Heart right ventricle (tissue), 16 donors: ENCODE data around the gene PIANP. TPM values are rescaled to one million over a fixed set of nuclear protein-coding genes. Genes with fewer than 3 reads are reported as not detected.

Source experiments
- ATAC-seq, 8 donors: fragments of 200-7000 bp; cut with Tn5 transposase; one replicate each; pipeline ENCODE4 v1.9.1; 2020; ENCODE audit warnings: mild to moderate bottlenecking in 8 of 8, moderate library complexity in 8 of 8, moderate number of reproducible peaks in 1 of 8
- DNase-seq, 2 donors: peaks; one replicate each; pipeline ENCODE4 v3.0.0-alpha.2; 2020
- H3K27ac ChIP-seq, 10 donors: fragments of 200-600 bp; sonication (generic) in 2 of 10; one replicate each; pipeline versions ENCODE4 v1.5.0 to v1.8.0; 2020 to 2022; ENCODE audit warnings: mild to moderate bottlenecking in 3 of 10
- H3K27me3 ChIP-seq, 7 donors: fragments of 200-600 bp; one replicate each; pipeline ENCODE4 v1.8.0; 2021 to 2022; ENCODE audit warnings: mild to moderate bottlenecking in 2 of 7
- H3K36me3 ChIP-seq, 9 donors: fragments of 200-600 bp; sonication (generic) in 1 of 9; one replicate each; pipeline versions ENCODE4 v1.5.0 to v1.8.0; 2020 to 2022; ENCODE audit warnings: mild to moderate bottlenecking in 2 of 9
- H3K4me1 ChIP-seq, 9 donors: fragments of 200-600 bp; sonication (generic) in 1 of 9; one replicate each; pipeline versions ENCODE4 v1.5.0 to v1.8.0; 2020 to 2022; ENCODE audit warnings: mild to moderate bottlenecking in 4 of 9
- H3K4me3 ChIP-seq, 10 donors: fragments of 200-600 bp; sonication (generic) in 2 of 10; one replicate each; pipeline versions ENCODE4 v1.5.0 to v1.8.0; 2020 to 2022; ENCODE audit warnings: mild to moderate bottlenecking in 7 of 10, moderate library complexity in 2 of 10
- H3K9me3 ChIP-seq, 11 donors: fragments of 200-600 bp in 10 of 11; sonication (generic) in 2 of 11; one replicate each; pipeline versions ENCODE4 v1.5.0 to v1.8.0; 2013 to 2022; ENCODE audit warnings: mild to moderate bottlenecking in 2 of 11, control low read depth in 1 of 11, moderate library complexity in 1 of 11
- WGBS, 2 donors: extraction: QIAGEN DNeasy Blood & Tissue Kit; methylation state at CpG; one replicate each; pipeline ENCODE4 v1.1.7; 2013; ENCODE audit warnings: inconsistent platforms in 1 of 2; 5-methylcytosine and 5-hydroxymethylcytosine counted together
- intact Hi-C, 10 donors: fragments of 100-400 bp; cut with DNase I; formaldehyde crosslinking; loops; one replicate each; pipeline versions ENCODE4 v1.11.1 to v1.14.2; 2022
- polyA plus RNA-seq, 2 donors: library from polyadenylated mRNA; stranded (reverse); fragments of 200-250 nt; gene quantifications; one replicate each; pipeline ENCODE4 v1.2.3, GENCODE V29; 2013
- total RNA-seq, 10 donors: library from RNA; stranded (reverse); fragmentation: NEBNext Ultra II Directional in 3 of 10; extraction: Animal tissue kit (Norgen Biotek cat#: 25700) in 3 of 10; gene quantifications; one replicate each; pipeline versions ENCODE4 v1.2.1 to v1.2.4, GENCODE V29; 2021 to 2023
- TF ChIP-seq, protein P1 (sequence below), 9 donors: fragments of 200-600 bp; sonication (generic) in 2 of 9; IDR thresholded peaks; one replicate each; pipeline versions ENCODE4 v1.5.0 to v1.8.0; 2021 to 2022; ENCODE audit warnings: antibody characterized with exemption in 9 of 9, mild to moderate bottlenecking in 5 of 9, moderate library complexity in 1 of 9
- donor health status: Arrhythmogenic right ventricular cardiomyopathy.
- donor health status: ischemic (EF 13 %, LVEDD 7.1; RV severe dilation, severe dysfunction).
- donor health status: healthy with polysubstance abuse.
- donor health status: DM: no; HTN: yes; CAD: no.
- donor health status: DM: no; HTN: no; CAD: no.
- donor health status: ischemic (EF 25% LVEDD 6.9; RV normal size, moderate dysfunction).
- donor health status: ischemic (EF 25% LVEDD 5.7; RV mildly dilated, moderate dysfunction).
- donor health status: healthy.
- donor health status: DM: yes; HTN: yes; CAD: no.
- donor health status: Ischemic cardiomyopathy.
- donor health status: ischemic (EF 35%, LVEDD 5.7; RV mildly dilated, moderate dysfunction).
- donor health status: nonischemic (EF 11% LVEDD 7.7; RV severe dilation, severe dysfunction).
- donor health status: DM: yes; HTN: yes; CAD: no.
- donor health status: PGD.
- donor health status: ischemic (EF 29% LVEDD 5.4; RV normal size, mild dysfunction).
- donor health status: nonischemic (EF 23%, LVEDD 6.1; RV moderate dilation, normal function).

PIANP gene
- total and polyA plus RNA-seq, 12 donors: 0.12 to 0.58 (median 0.25) TPM; not detected in 6

DNA sequence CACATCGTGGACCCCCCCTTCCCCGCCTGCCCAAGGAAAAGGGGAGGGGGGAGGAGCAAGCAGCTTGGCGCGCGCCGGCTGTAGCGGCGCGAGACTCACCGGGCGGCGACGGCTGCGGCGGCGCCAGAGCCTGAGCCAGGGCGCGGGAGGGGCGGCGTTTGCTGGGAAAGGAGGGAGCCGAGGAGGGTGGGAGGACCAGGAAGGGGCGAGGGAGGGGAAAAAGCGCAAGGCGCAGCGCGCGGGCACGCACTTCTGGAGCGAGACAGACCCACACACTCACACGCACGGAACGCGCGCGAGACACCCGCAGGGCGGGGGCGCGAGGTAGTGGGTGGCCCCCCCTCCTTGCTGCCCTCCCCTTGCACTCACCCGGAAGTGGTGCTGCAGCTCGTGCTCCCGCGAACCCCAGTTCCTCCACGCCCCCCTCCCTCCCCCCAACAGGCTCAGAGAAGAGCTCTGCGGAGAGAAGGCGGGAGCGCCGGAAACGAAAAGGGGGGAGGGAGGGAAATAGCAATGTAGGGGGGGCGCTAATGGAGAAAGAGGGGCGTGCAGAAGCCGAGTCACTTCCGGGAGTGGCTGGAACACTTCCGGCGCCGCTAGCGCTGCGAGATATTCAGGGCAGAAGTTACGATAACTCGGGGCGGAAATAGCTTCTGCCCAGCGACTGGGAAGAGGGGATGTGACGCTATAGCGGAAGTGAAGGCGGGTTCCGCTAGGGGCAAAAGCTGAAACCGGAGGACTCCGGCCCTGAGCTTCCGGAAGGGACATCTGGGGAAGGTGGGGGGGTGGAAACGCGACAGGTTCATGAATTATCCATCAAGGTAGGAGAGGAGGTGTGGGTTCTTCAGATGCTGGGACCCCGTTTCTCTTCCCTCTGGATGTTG, 11.4 kb downstream of the PIANP start, which contains the start of gene ZNF384:
Gene ZNF384 (minus strand): TSS at position 377 of the 884 bp plus-strand sequence. CDS start 9,855 bp downstream, outside the sequence.
- intact Hi-C loops: loop anchor here in 8 of 10 donors (1.0 to 10.0 kb wide), 11 partner anchors 26 to 78 kb away; partner anchors contain the start of genes ING4 (in 6 of the 8), COPS7A (in 3 of the 8), MLF2 (in 3 of the 8) and PTMS (in 1 of the 8)
- ATAC-seq (peak; percentile 91 to 97 (median 96)), DNase-seq (peak; percentile 94 to 99)
- peaks cover 0 to 1% (median 0%) of the 10 kb centered on the region in 7 donors for H3K27me3 ChIP-seq
- peaks cover 3 to 55% (median 40%) of the 10 kb centered on the region in 9 donors for H3K4me1 ChIP-seq
- H3K9me3 ChIP-seq: no peaks in the 10 kb centered on the region
- WGBS, 2 donors: 1% methylated on average over 63 to 72 of the region's 72 CpGs
- H3K27ac ChIP-seq: peak within 1 kb of the TSS; percentile 95 to 100 (median 98)
- TF ChIP-seq, protein P1, sequence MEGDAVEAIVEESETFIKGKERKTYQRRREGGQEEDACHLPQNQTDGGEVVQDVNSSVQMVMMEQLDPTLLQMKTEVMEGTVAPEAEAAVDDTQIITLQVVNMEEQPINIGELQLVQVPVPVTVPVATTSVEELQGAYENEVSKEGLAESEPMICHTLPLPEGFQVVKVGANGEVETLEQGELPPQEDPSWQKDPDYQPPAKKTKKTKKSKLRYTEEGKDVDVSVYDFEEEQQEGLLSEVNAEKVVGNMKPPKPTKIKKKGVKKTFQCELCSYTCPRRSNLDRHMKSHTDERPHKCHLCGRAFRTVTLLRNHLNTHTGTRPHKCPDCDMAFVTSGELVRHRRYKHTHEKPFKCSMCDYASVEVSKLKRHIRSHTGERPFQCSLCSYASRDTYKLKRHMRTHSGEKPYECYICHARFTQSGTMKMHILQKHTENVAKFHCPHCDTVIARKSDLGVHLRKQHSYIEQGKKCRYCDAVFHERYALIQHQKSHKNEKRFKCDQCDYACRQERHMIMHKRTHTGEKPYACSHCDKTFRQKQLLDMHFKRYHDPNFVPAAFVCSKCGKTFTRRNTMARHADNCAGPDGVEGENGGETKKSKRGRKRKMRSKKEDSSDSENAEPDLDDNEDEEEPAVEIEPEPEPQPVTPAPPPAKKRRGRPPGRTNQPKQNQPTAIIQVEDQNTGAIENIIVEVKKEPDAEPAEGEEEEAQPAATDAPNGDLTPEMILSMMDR (IDR thresholded peaks at IDR 0.05): peak in 5 of 9 donors; percentile 11 to 31 (median 22)
- H3K4me3 ChIP-seq: peak within 1 kb of the TSS; percentile 65 to 98 (median 91)
- peaks cover 0 to 28% (median 0%) of the 10 kb centered on the region in 9 donors for H3K36me3 ChIP-seq

DNA sequence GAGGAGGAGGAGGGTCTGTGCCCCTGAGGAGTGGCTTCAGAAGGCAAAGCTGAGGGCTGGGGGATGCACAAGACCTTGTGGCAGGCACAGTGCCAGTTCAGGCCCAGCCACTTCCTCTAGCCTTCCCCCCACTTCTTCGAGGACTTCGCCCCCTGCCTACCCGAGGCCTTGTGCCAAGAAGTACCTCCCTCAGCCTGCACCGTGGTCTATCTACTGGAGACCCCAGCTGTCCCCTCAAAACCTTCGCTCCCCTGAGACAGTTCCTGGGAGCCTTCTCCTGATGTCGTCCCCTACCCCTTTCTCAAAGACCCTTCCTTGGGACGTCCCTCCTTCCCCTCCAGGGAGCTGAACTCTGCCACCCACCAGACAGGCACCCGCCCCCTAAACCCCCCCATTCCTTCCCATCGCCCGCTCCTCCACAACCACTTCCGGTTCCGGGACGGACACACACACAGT, 12.0 kb downstream of the PIANP start:
- TF ChIP-seq, protein P1 (IDR thresholded peaks at IDR 0.05): no peak

DNA sequence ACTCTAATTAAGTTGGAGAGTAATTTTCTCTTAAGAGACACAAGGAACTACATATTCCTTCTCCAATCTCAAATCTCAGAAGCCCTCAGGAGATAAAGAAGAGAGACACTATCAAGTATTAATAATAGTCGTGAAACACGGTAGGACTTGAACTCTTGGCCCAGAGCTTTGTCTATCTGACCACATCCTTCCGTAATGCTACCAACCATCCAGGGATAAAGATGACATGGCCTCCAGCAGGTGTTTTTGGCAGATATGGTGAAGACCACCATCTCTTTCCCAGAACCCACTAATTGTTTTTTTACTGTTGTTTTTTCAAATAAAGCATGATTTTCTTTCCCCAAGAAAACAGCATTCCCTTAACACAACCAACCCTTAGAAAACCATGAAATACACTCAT, 14.8 kb downstream of the PIANP start:
- DNase-seq (no peak), ATAC-seq (no peak)
- Histone ChIP-seq H3K4me3 (no peak overlapping the region), H3K4me1 (peaks cover 3 to 57% (median 38%) of the 10 kb centered on the region in 9 donors), H3K27me3 (no peaks in the 10 kb centered on the region), H3K9me3 (no peaks in the 10 kb centered on the region), H3K27ac (peak overlapping the region in 1 of 10 donors; percentile 12), H3K36me3 (peaks cover 0 to 60% (median 0%) of the 10 kb centered on the region in 9 donors)
- 65 to 85% methylated on average over 3 of the region's 3 CpGs for WGBS, 2 donors
- TF ChIP-seq, protein P1 (IDR thresholded peaks at IDR 0.05): no peak
- intact Hi-C loops: loop anchor here in 7 of 10 donors (5.0 to 10.0 kb wide), 4 partner anchors 36 to 81 kb away; partner anchors contain the start of genes COPS7A (in 1 of the 7) and PTMS (in 1 of the 7)

More for the DNA sequence above, 12.0 kb downstream of the PIANP start:
- Histone ChIP-seq H3K9me3 (no peaks in the 10 kb centered on the region), H3K4me3 (peak overlapping the region; percentile 65 to 98 (median 91)), H3K27ac (peak overlapping the region; percentile 95 to 100 (median 98)), H3K36me3 (peaks cover 0 to 35% (median 0%) of the 10 kb centered on the region in 9 donors), H3K4me1 (peaks cover 3 to 59% (median 40%) of the 10 kb centered on the region in 9 donors), H3K27me3 (no peaks in the 10 kb centered on the region)
- WGBS, 2 donors: 1 to 2% methylated on average over 12 to 13 of the region's 13 CpGs
- intact Hi-C loops: loop anchor here in 8 of 10 donors (2.0 to 10.0 kb wide), 7 partner anchors 26 to 79 kb away; partner anchors contain the start of genes MLF2 (in 2 of the 8), COPS7A (in 1 of the 8), ING4 (in 1 of the 8) and PTMS (in 1 of the 8)
- DNase-seq (peak; percentile 45 to 92), ATAC-seq (no peak)

DNA sequence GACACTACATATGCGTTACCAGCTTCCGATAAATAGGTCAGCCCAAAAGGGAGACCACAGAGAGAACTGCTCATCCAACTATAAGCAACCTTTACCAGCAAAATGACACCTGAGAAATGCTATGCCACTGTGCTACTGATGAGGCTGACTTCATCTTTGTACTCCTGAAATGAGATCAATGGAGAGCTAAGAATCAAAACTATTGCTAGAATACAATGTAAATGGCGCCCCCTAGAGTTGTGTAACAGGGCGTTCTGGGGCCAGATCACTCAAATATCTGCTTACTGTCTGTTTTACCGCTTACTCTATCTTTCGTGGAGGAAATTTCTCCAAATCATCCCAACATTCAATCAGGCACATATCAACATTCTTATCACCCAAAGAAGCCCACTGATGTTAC, 16.0 kb downstream of the PIANP start:
- 69 to 70% methylated on average over 6 of the region's 6 CpGs for WGBS, 2 donors
- TF ChIP-seq, protein P1 (IDR thresholded peaks at IDR 0.05): peak in 8 of 9 donors; percentile 21 to 60 (median 46)
- Histone ChIP-seq H3K9me3 (no peaks in the 10 kb centered on the region), H3K27ac (no peak overlapping the region), H3K36me3 (peaks cover 0 to 71% (median 5%) of the 10 kb centered on the region in 9 donors), H3K4me3 (no peak overlapping the region), H3K4me1 (peaks cover 0 to 47% (median 28%) of the 10 kb centered on the region in 9 donors), H3K27me3 (no peaks in the 10 kb centered on the region)
- DNase-seq (no peak), ATAC-seq (no peak)
- intact Hi-C loops: loop anchor here in 7 of 10 donors (5.0 to 10.0 kb wide), 4 partner anchors 38 to 83 kb away; partner anchors contain the start of genes COPS7A (in 1 of the 7) and PTMS (in 1 of the 7)
